ENCODE data around the gene PIGT. TPM values are rescaled to one million over a fixed set of nuclear protein-coding genes. Genes with fewer than 3 reads are reported as not detected.
A peak's percentile ranks its signal among the peaks of the same experiment; 100 is the strongest.

The PIGT gene
- total RNA-seq, 1 donor: 116 TPM

- DNase-seq (ENCODE audit: low read depth in 2 of 3, low spot score in 2 of 3): no peak
These were observed 10.5 kb downstream of the PIGT start for GRCh38 chr20:45426320-45427016.

GRCh38 chr20:45427236-45428149 lies 11.6 kb downstream of the PIGT start:
- DNase-seq (ENCODE audit: low read depth in 2 of 3, low spot score in 2 of 3): no peak

- DNase-seq (ENCODE audit: low read depth in 2 of 3, low spot score in 2 of 3): no peak
These were observed 13.7 kb downstream of the PIGT start for GRCh38 chr20:45429618-45430017.

- peak in 2 of 3 donors; percentile 83 to 94 for DNase-seq (ENCODE audit: low read depth in 2 of 3, low spot score in 2 of 3)
These were observed 16.4 kb downstream of the PIGT start for GRCh38 chr20:45432294-45432693.

- DNase-seq (ENCODE audit: low read depth in 2 of 3, low spot score in 2 of 3): no peak
These were observed 17.4 kb downstream of the PIGT start for GRCh38 chr20:45433316-45433715.

GRCh38 chr20:45433976-45434375 lies 18.0 kb downstream of the PIGT start:
- no peak for DNase-seq (ENCODE audit: low read depth in 2 of 3, low spot score in 2 of 3)

- DNase-seq (ENCODE audit: low read depth in 2 of 3, low spot score in 2 of 3): peak; percentile 76 to 93 (median 87)
These were observed 21.0 kb downstream of the PIGT start for GRCh38 chr20:45436732-45437485.

- DNase-seq (ENCODE audit: low read depth in 2 of 3, low spot score in 2 of 3): no peak
These were observed 24.5 kb downstream of the PIGT start for GRCh38 chr20:45440424-45440823.

- DNase-seq (ENCODE audit: low read depth in 2 of 3, low spot score in 2 of 3): no peak
These were observed 25.1 kb downstream of the PIGT start for GRCh38 chr20:45440891-45441685.

- DNase-seq (ENCODE audit: low read depth in 2 of 3, low spot score in 2 of 3): no peak
These were observed 25.8 kb downstream of the PIGT start for GRCh38 chr20:45441746-45442145.

- DNase-seq (ENCODE audit: low read depth in 2 of 3, low spot score in 2 of 3): no peak
These were observed 28.1 kb downstream of the PIGT start for GRCh38 chr20:45444050-45444449.

GRCh38 chr20:45445805-45446562 lies 30.0 kb downstream of the PIGT start:
- DNase-seq (ENCODE audit: low read depth in 2 of 3, low spot score in 2 of 3): peak in 1 of 3 donors; percentile 31

GRCh38 chr20:45448270-45448669 lies 32.3 kb downstream of the PIGT start:
- DNase-seq (ENCODE audit: low read depth in 2 of 3, low spot score in 2 of 3): no peak

GRCh38 chr20:45449528-45449927 lies 33.6 kb downstream of the PIGT start:
- no peak for DNase-seq (ENCODE audit: low read depth in 2 of 3, low spot score in 2 of 3)

- peak in 2 of 3 donors; percentile 68 to 86 for DNase-seq (ENCODE audit: low read depth in 2 of 3, low spot score in 2 of 3)
These were observed 34.3 kb downstream of the PIGT start for GRCh38 chr20:45450097-45450818.

- no peak for DNase-seq (ENCODE audit: low read depth in 2 of 3, low spot score in 2 of 3)
These were observed 36.3 kb downstream of the PIGT start for GRCh38 chr20:45452238-45452637.

- no peak for DNase-seq (ENCODE audit: low read depth in 2 of 3, low spot score in 2 of 3)
These were observed 37.1 kb downstream of the PIGT start for GRCh38 chr20:45452772-45453691.

- peak in 2 of 3 donors; percentile 50 to 70 for DNase-seq (ENCODE audit: low read depth in 2 of 3, low spot score in 2 of 3)
These were observed 40.7 kb downstream of the PIGT start for GRCh38 chr20:45456632-45457031.
